Coronary artery (tissue), 2 donors: ENCODE results near the gene GRK5.

Experiments used
- DNase-seq: peaks from one replicate; pipeline ENCODE4 v3.0.0-alpha.2; 2017; ENCODE audit warnings: low spot score
- H3K27ac ChIP-seq, 2 donors: fragments of 200-600 bp; sonication (generic); one replicate each; pipeline ENCODE4 v1.5.1; 2016 to 2019
- H3K4me3 ChIP-seq: fragments of 200-600 bp; sonication (generic); 2 replicates; pipeline ENCODE4 v1.5.1; 2016; ENCODE audit warnings: mild to moderate bottlenecking, moderate library complexity
- TF ChIP-seq, protein P1 (sequence below): fragments of 200-600 bp; sonication (generic); IDR thresholded peaks from one replicate; pipeline ENCODE4 v1.5.1; 2019; ENCODE audit warnings: antibody characterized with exemption

The GRK5 gene

GRCh38 chr10:119477444-119477843, 270.1 kb downstream of the GRK5 start:
- Histone ChIP-seq H3K4me3 (no peak overlapping the region), H3K27ac (no peak overlapping the region)
- TF ChIP-seq, protein P1, sequence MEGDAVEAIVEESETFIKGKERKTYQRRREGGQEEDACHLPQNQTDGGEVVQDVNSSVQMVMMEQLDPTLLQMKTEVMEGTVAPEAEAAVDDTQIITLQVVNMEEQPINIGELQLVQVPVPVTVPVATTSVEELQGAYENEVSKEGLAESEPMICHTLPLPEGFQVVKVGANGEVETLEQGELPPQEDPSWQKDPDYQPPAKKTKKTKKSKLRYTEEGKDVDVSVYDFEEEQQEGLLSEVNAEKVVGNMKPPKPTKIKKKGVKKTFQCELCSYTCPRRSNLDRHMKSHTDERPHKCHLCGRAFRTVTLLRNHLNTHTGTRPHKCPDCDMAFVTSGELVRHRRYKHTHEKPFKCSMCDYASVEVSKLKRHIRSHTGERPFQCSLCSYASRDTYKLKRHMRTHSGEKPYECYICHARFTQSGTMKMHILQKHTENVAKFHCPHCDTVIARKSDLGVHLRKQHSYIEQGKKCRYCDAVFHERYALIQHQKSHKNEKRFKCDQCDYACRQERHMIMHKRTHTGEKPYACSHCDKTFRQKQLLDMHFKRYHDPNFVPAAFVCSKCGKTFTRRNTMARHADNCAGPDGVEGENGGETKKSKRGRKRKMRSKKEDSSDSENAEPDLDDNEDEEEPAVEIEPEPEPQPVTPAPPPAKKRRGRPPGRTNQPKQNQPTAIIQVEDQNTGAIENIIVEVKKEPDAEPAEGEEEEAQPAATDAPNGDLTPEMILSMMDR, result no peak
- DNase-seq, result no peak

DNA sequence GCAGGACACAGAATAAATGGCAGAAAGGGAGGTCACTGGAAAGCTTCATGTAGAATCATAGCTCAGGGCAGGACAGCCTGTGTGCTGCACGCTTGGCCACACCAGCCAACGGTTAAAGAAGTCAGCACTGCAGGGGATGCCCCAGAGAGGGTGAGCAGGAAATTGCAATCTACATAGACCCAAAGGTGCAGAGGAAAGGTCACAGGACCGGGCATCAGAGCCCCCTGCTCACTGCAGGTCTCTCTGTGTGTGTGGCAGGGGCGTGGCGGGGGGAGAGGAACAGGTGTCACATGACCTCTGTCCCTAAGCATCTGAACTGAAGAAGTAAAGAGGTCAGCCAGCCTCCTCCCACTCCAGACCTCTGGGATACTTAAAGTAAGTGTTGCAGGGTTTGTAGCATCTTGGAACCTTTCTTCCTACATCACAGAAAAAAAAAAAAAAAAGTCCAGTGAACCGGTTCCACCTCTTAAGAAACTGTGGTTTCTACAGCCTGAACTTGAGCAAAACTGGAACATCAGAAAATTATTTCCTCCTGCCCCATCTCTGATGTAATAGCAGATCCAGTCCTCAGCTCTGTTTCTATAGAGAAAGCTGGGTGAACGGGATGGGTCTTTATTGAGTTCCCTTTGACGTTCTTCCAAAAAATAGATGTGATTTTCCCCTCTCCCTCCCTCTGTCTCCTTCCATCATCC, 270.9 kb downstream of the GRK5 start:
- TF ChIP-seq, protein P1, result no peak
- no peak overlapping the region for H3K27ac ChIP-seq

DNA sequence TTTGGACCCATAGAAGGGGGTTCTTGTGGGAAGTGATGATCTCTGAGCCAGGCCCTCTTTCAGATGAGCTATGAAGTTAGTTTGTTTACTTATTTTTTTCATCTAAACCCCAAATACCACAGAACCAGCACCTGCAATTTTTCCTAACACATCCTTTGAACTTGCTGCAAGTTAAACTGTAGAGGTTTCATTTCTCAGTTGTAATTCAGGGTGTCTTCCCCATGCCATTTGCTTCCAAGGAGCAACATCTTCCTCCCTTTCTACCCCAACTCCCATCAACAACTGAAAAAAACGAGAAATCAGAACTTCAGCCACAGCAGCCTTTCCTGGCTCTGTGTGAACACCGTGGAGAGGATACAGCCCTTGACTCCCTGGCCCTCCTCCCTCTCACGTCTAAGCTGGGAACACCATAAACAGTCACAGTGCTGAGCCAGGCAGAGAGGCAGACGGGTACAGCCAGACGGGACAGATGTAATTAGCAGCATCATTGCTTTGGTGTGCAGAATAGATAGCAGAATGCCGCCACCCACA, 271.5 kb downstream of the GRK5 start:
- DNase-seq, result no peak
- TF ChIP-seq, protein P1, result no peak

More for the DNA sequence above, 270.9 kb downstream of the GRK5 start:
- no peak overlapping the region for H3K4me3 ChIP-seq
- no peak for DNase-seq

DNA sequence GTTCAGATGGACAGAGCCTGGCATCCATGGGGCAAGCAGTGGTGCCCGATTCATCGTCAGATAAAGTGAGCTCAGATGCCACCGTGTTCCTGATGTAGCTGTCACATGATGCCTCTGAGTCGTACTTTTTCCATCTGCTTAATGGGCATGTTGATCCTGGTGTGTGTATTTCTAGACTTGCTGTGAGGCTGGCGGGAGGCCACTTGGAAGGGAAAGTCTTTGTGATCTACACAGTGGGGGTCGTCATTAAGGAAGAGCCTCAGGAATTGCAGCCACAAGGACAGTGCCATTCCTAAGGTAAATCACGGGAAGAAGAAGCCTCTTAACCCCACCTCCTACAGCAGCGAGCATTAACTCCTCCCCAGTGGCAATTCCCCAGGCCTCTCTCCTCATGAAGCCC, 272.2 kb downstream of the GRK5 start:
- Histone ChIP-seq H3K4me3 (peak overlapping the region; percentile 6), H3K27ac (no peak overlapping the region)
- TF ChIP-seq, protein P1, result no peak
- DNase-seq, result no peak

More for the DNA sequence above, 271.5 kb downstream of the GRK5 start:
- peak overlapping the region; percentile 6 for H3K4me3 ChIP-seq
- H3K27ac ChIP-seq, result no peak overlapping the region

GRCh38 chr10:119480667-119481066, 273.3 kb downstream of the GRK5 start:
- H3K4me3 ChIP-seq, result no peak overlapping the region
- no peak overlapping the region for H3K27ac ChIP-seq
- TF ChIP-seq, protein P1, result no peak
- no peak for DNase-seq

DNA sequence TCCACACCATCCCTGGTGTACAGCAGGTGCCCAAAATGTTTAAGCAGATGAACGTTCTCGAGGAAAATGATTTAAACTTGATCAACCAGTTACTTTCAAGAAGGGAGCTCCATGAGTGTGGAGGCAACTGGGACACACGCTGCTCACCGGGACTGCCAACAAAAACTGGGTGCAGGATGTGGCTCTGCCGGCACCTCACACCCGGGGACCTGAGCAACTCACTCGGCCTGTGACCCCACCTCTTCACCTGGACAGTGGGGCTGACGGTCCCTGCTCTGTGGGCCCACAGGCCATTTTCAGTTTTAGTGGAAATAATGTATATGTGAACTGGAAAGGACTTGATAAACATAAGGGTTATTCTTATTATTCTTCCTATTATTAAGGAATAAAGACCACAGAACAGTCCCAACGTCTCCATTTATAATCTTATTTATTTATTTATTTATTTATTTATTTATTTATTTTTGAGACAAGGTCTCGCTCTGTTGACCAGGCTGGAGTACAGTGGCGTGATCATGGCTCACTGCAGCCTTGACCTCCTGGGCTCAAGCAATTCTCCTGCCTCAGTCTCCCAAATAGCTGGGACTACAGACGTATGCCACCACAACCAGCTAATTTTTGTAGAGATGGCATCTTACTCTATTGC, 274.5 kb downstream of the GRK5 start:
- TF ChIP-seq, protein P1, result no peak
- Histone ChIP-seq H3K4me3 (no peak overlapping the region), H3K27ac (no peak overlapping the region)
- DNase-seq, result no peak

DNA sequence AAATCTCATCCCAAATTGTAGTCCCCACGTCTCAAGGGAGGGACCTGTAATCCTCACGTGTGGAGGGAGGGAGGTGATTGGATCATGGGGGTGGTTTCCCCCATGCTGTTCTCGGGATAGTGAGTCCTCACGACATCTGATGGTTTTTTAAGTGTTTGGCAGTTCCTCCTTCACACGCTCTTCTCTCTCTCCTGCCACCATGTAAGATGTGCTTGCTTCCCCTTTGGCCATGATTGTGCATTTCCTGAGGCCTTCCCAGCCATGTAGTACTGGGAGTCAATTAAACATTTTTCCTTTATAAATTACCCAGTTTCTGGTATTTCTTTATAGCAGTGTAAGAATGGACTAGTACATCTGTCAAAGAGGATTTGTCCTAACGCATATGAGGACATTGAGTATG, 275.6 kb downstream of the GRK5 start:
- no peak overlapping the region for H3K4me3 ChIP-seq
- TF ChIP-seq, protein P1, result no peak
- no peak overlapping the region for H3K27ac ChIP-seq
- DNase-seq, result no peak
